ENCODE results near the gene C20orf144.

The C20orf144 gene

GRCh38 chr20:33656010-33656782 lies 5.9 kb upstream of the C20orf144 start:
- Histone ChIP-seq H3K9ac (ENCODE audit: low read depth in 1 of 2, low read length in 2 of 2) (no peak overlapping the region), H3K4me3 (ENCODE audit: low read length in 2 of 2) (no peak overlapping the region), H3K36me3 (ENCODE audit: control insufficient read depth in 2 of 2, insufficient read depth in 2 of 2, low read length in 2 of 2) (peaks cover 7 to 12% of the 10 kb centered on the region in 2 donors), H3K27me3 (ENCODE audit: control insufficient read depth in 2 of 2, insufficient read depth in 2 of 2, low read length in 2 of 2) (no peaks in the 10 kb centered on the region), H3K4me1 (ENCODE audit: control insufficient read depth in 2 of 2, insufficient read depth in 2 of 2, low read length in 2 of 2) (peaks cover 21 to 29% of the 10 kb centered on the region in 2 donors), H3K9me3 (ENCODE audit: control insufficient read depth in 2 of 2, low read length in 2 of 2) (no peaks in the 10 kb centered on the region), H3K27ac (ENCODE audit: low read depth in 2 of 2, low read length in 2 of 2) (no peak overlapping the region)

GRCh38 chr20:33656783-33657703 lies 5.1 kb upstream of the C20orf144 start:
- H3K27me3 ChIP-seq (ENCODE audit: control insufficient read depth in 2 of 2, insufficient read depth in 2 of 2, low read length in 2 of 2) = no peaks in the 10 kb centered on the region
- H3K9me3 ChIP-seq (ENCODE audit: control insufficient read depth in 2 of 2, low read length in 2 of 2) = no peaks in the 10 kb centered on the region
- H3K4me3 ChIP-seq (ENCODE audit: low read length in 2 of 2) = no peak overlapping the region
- peaks cover 7 to 12% of the 10 kb centered on the region in 2 donors for H3K36me3 ChIP-seq (ENCODE audit: control insufficient read depth in 2 of 2, insufficient read depth in 2 of 2, low read length in 2 of 2)
- H3K4me1 ChIP-seq (ENCODE audit: control insufficient read depth in 2 of 2, insufficient read depth in 2 of 2, low read length in 2 of 2) = peaks cover 19 to 24% of the 10 kb centered on the region in 2 donors
- no peak overlapping the region for H3K27ac ChIP-seq (ENCODE audit: low read depth in 2 of 2, low read length in 2 of 2)
- no peak overlapping the region for H3K9ac ChIP-seq (ENCODE audit: low read depth in 1 of 2, low read length in 2 of 2)

- Histone ChIP-seq H3K36me3 (ENCODE audit: control insufficient read depth in 2 of 2, insufficient read depth in 2 of 2, low read length in 2 of 2) (peaks cover 7 to 12% of the 10 kb centered on the region in 2 donors), H3K4me1 (ENCODE audit: control insufficient read depth in 2 of 2, insufficient read depth in 2 of 2, low read length in 2 of 2) (peaks cover 20 to 26% of the 10 kb centered on the region in 2 donors), H3K27me3 (ENCODE audit: control insufficient read depth in 2 of 2, insufficient read depth in 2 of 2, low read length in 2 of 2) (no peaks in the 10 kb centered on the region), H3K9ac (ENCODE audit: low read depth in 1 of 2, low read length in 2 of 2) (no peak overlapping the region), H3K9me3 (ENCODE audit: control insufficient read depth in 2 of 2, low read length in 2 of 2) (no peaks in the 10 kb centered on the region), H3K27ac (ENCODE audit: low read depth in 2 of 2, low read length in 2 of 2) (no peak overlapping the region), H3K4me3 (ENCODE audit: low read length in 2 of 2) (no peak overlapping the region)
Observed at GRCh38 chr20:33657704-33658095, 4.4 kb upstream of the C20orf144 start.

GRCh38 chr20:33658510-33658909 lies 3.6 kb upstream of the C20orf144 start:
- no peak overlapping the region for H3K27ac ChIP-seq (ENCODE audit: low read depth in 2 of 2, low read length in 2 of 2)
- peaks cover 7 to 12% of the 10 kb centered on the region in 2 donors for H3K36me3 ChIP-seq (ENCODE audit: control insufficient read depth in 2 of 2, insufficient read depth in 2 of 2, low read length in 2 of 2)
- no peak overlapping the region for H3K4me3 ChIP-seq (ENCODE audit: low read length in 2 of 2)
- no peaks in the 10 kb centered on the region for H3K27me3 ChIP-seq (ENCODE audit: control insufficient read depth in 2 of 2, insufficient read depth in 2 of 2, low read length in 2 of 2)
- no peaks in the 10 kb centered on the region for H3K9me3 ChIP-seq (ENCODE audit: control insufficient read depth in 2 of 2, low read length in 2 of 2)
- peaks cover 21 to 25% of the 10 kb centered on the region in 2 donors for H3K4me1 ChIP-seq (ENCODE audit: control insufficient read depth in 2 of 2, insufficient read depth in 2 of 2, low read length in 2 of 2)
- no peak overlapping the region for H3K9ac ChIP-seq (ENCODE audit: low read depth in 1 of 2, low read length in 2 of 2)

GRCh38 chr20:33658929-33659328 lies 3.2 kb upstream of the C20orf144 start:
- Histone ChIP-seq H3K4me1 (ENCODE audit: control insufficient read depth in 2 of 2, insufficient read depth in 2 of 2, low read length in 2 of 2) (peaks cover 20 to 22% of the 10 kb centered on the region in 2 donors), H3K27me3 (ENCODE audit: control insufficient read depth in 2 of 2, insufficient read depth in 2 of 2, low read length in 2 of 2) (no peaks in the 10 kb centered on the region), H3K9me3 (ENCODE audit: control insufficient read depth in 2 of 2, low read length in 2 of 2) (no peaks in the 10 kb centered on the region), H3K4me3 (ENCODE audit: low read length in 2 of 2) (no peak overlapping the region), H3K27ac (ENCODE audit: low read depth in 2 of 2, low read length in 2 of 2) (no peak overlapping the region), H3K36me3 (ENCODE audit: control insufficient read depth in 2 of 2, insufficient read depth in 2 of 2, low read length in 2 of 2) (peaks cover 7 to 12% of the 10 kb centered on the region in 2 donors), H3K9ac (ENCODE audit: low read depth in 1 of 2, low read length in 2 of 2) (no peak overlapping the region)

GRCh38 chr20:33659341-33660034 lies 2.6 kb upstream of the C20orf144 start:
- Histone ChIP-seq H3K9me3 (ENCODE audit: control insufficient read depth in 2 of 2, low read length in 2 of 2) (no peaks in the 10 kb centered on the region), H3K9ac (ENCODE audit: low read depth in 1 of 2, low read length in 2 of 2) (no peak overlapping the region), H3K27me3 (ENCODE audit: control insufficient read depth in 2 of 2, insufficient read depth in 2 of 2, low read length in 2 of 2) (no peaks in the 10 kb centered on the region), H3K4me3 (ENCODE audit: low read length in 2 of 2) (no peak overlapping the region), H3K36me3 (ENCODE audit: control insufficient read depth in 2 of 2, insufficient read depth in 2 of 2, low read length in 2 of 2) (peaks cover 7 to 12% of the 10 kb centered on the region in 2 donors), H3K27ac (ENCODE audit: low read depth in 2 of 2, low read length in 2 of 2) (no peak overlapping the region), H3K4me1 (ENCODE audit: control insufficient read depth in 2 of 2, insufficient read depth in 2 of 2, low read length in 2 of 2) (peaks cover 21 to 23% of the 10 kb centered on the region in 2 donors)

GRCh38 chr20:33660035-33660684 lies 2.0 kb upstream of the C20orf144 start:
- Histone ChIP-seq H3K4me1 (ENCODE audit: control insufficient read depth in 2 of 2, insufficient read depth in 2 of 2, low read length in 2 of 2) (peaks cover 15 to 18% of the 10 kb centered on the region in 2 donors), H3K27ac (ENCODE audit: low read depth in 2 of 2, low read length in 2 of 2) (no peak overlapping the region), H3K27me3 (ENCODE audit: control insufficient read depth in 2 of 2, insufficient read depth in 2 of 2, low read length in 2 of 2) (no peaks in the 10 kb centered on the region), H3K36me3 (ENCODE audit: control insufficient read depth in 2 of 2, insufficient read depth in 2 of 2, low read length in 2 of 2) (peaks cover 7 to 12% of the 10 kb centered on the region in 2 donors), H3K9ac (ENCODE audit: low read depth in 1 of 2, low read length in 2 of 2) (no peak overlapping the region), H3K9me3 (ENCODE audit: control insufficient read depth in 2 of 2, low read length in 2 of 2) (no peaks in the 10 kb centered on the region), H3K4me3 (ENCODE audit: low read length in 2 of 2) (no peak overlapping the region)

- no peak overlapping the region for H3K9ac ChIP-seq (ENCODE audit: low read depth in 1 of 2, low read length in 2 of 2)
- no peak overlapping the region for H3K4me3 ChIP-seq (ENCODE audit: low read length in 2 of 2)
- no peaks in the 10 kb centered on the region for H3K27me3 ChIP-seq (ENCODE audit: control insufficient read depth in 2 of 2, insufficient read depth in 2 of 2, low read length in 2 of 2)
- H3K27ac ChIP-seq (ENCODE audit: low read depth in 2 of 2, low read length in 2 of 2) = no peak overlapping the region
- H3K36me3 ChIP-seq (ENCODE audit: control insufficient read depth in 2 of 2, insufficient read depth in 2 of 2, low read length in 2 of 2) = peaks cover 7 to 12% of the 10 kb centered on the region in 2 donors
- H3K9me3 ChIP-seq (ENCODE audit: control insufficient read depth in 2 of 2, low read length in 2 of 2) = no peaks in the 10 kb centered on the region
- H3K4me1 ChIP-seq (ENCODE audit: control insufficient read depth in 2 of 2, insufficient read depth in 2 of 2, low read length in 2 of 2) = peaks cover 15 to 18% of the 10 kb centered on the region in 2 donors
Observed at GRCh38 chr20:33660685-33661058, 1.5 kb upstream of the C20orf144 start.

- Histone ChIP-seq H3K4me3 (ENCODE audit: low read length in 2 of 2) (peak overlapping the region; percentile 55 to 84), H3K9me3 (ENCODE audit: control insufficient read depth in 2 of 2, low read length in 2 of 2) (no peaks in the 10 kb centered on the region), H3K4me1 (ENCODE audit: control insufficient read depth in 2 of 2, insufficient read depth in 2 of 2, low read length in 2 of 2) (peaks cover 37 to 39% of the 10 kb centered on the region in 2 donors), H3K36me3 (ENCODE audit: control insufficient read depth in 2 of 2, insufficient read depth in 2 of 2, low read length in 2 of 2) (peaks cover 2 to 7% of the 10 kb centered on the region in 2 donors), H3K27me3 (ENCODE audit: control insufficient read depth in 2 of 2, insufficient read depth in 2 of 2, low read length in 2 of 2) (no peaks in the 10 kb centered on the region), H3K9ac (ENCODE audit: low read depth in 1 of 2, low read length in 2 of 2) (peak overlapping the region; percentile 73 to 93), H3K27ac (ENCODE audit: low read depth in 2 of 2, low read length in 2 of 2) (peak overlapping the region; percentile 72 to 93)
Observed at GRCh38 chr20:33663161-33664084, 1.3 kb downstream of the C20orf144 start.
